ENCODE results near the gene GLRX2. TPM values are rescaled to one million over a fixed set of nuclear protein-coding genes. Genes with fewer than 3 reads are reported as not detected.
A peak's percentile ranks its signal among the peaks of the same experiment; 100 is the strongest.
"Not testable (repeated sequence)": the region's sequence is repeated elsewhere in the genome, so short reads cannot be mapped to it uniquely, and the experiment has no call there.

Gene GLRX2
- total RNA-seq, 1 experiment from 2014 or later: 25.8 TPM

- peak; percentile 29 to 41 for DNase-seq
- Histone ChIP-seq H3K4me3 (peak overlapping the region; percentile 95), H3K4me1 (no peaks in the 10 kb centered on the region), H3K27me3 (no peaks in the 10 kb centered on the region), H3K9me3 (replicated peaks) (no peaks in the 10 kb centered on the region), H3K36me3 (peaks cover 4% of the 10 kb centered on the region), H3K27ac (peak overlapping the region; percentile 96)
Observed at GRCh38 chr1:193060938-193061337, 44.3 kb downstream of the GLRX2 start.

- Histone ChIP-seq H3K36me3 (peaks cover 4% of the 10 kb centered on the region), H3K9me3 (replicated peaks) (no peaks in the 10 kb centered on the region), H3K27ac (peak overlapping the region; percentile 96), H3K4me1 (no peaks in the 10 kb centered on the region), H3K4me3 (peak overlapping the region; percentile 95), H3K27me3 (no peaks in the 10 kb centered on the region)
- peak in 1 of 2 experiments; percentile 15 for DNase-seq
Observed at GRCh38 chr1:193060406-193060805, 44.8 kb downstream of the GLRX2 start.

- Histone ChIP-seq H3K27ac (peak overlapping the region; percentile 96), H3K9me3 (replicated peaks) (no peaks in the 10 kb centered on the region), H3K4me3 (peak overlapping the region; percentile 95), H3K4me1 (no peaks in the 10 kb centered on the region), H3K36me3 (peaks cover 4% of the 10 kb centered on the region), H3K27me3 (no peaks in the 10 kb centered on the region)
- DNase-seq: no peak
Observed at GRCh38 chr1:193060115-193060403, 45.2 kb downstream of the GLRX2 start.

- H3K9me3 ChIP-seq (replicated peaks): no peaks in the 10 kb centered on the region
- H3K27ac ChIP-seq: peak within 1 kb of the TSS; percentile 96
- H3K27me3 ChIP-seq: no peaks in the 10 kb centered on the region
- no peaks in the 10 kb centered on the region for H3K4me1 ChIP-seq
- DNase-seq: peak; percentile 93 to 94
- peaks cover 4% of the 10 kb centered on the region for H3K36me3 ChIP-seq
- H3K4me3 ChIP-seq: peak within 1 kb of the TSS; percentile 95
Observed at GRCh38 chr1:193059282-193060114, 45.7 kb downstream of the GLRX2 start, which contains the start of the genes RO60 and UCHL5. Gene RO60, plus strand, starts transcription at chr1:193059612. Its CDS starts 9,443 bp downstream, at chr1:193069055. Gene UCHL5, minus strand, starts transcription at chr1:193059360. Its CDS starts 100 bp downstream, at chr1:193059260.

- Histone ChIP-seq H3K36me3 (peaks cover 4% of the 10 kb centered on the region), H3K4me3 (peak overlapping the region; percentile 95), H3K9me3 (replicated peaks) (no peaks in the 10 kb centered on the region), H3K27me3 (no peaks in the 10 kb centered on the region), H3K27ac (peak overlapping the region; percentile 96), H3K4me1 (no peaks in the 10 kb centered on the region)
- DNase-seq: peak; percentile 24 to 56
Observed at GRCh38 chr1:193058529-193059281, 46.5 kb downstream of the GLRX2 start.

- H3K27ac ChIP-seq: no peak overlapping the region
- no peak overlapping the region for H3K4me3 ChIP-seq
- no peaks in the 10 kb centered on the region for H3K9me3 ChIP-seq (replicated peaks)
- no peaks in the 10 kb centered on the region for H3K27me3 ChIP-seq
- DNase-seq: no peak
- H3K4me1 ChIP-seq: no peaks in the 10 kb centered on the region
- no peaks in the 10 kb centered on the region for H3K36me3 ChIP-seq
Observed at GRCh38 chr1:193054169-193054675, 51.0 kb downstream of the GLRX2 start.

GRCh38 chr1:193048913-193049312 lies 56.3 kb downstream of the GLRX2 start:
- H3K27me3 ChIP-seq; H3K9me3 ChIP-seq (replicated peaks); H3K4me1 ChIP-seq; H3K36me3 ChIP-seq; DNase-seq; H3K4me3 ChIP-seq; H3K27ac ChIP-seq: not testable (repeated sequence)

Other genes starting within 250 kb of the GLRX2 start
- 36.1 and 42.2 TPM in 2 replicates for gene UCHL5, start 46.1 kb downstream of the GLRX2 start, total RNA-seq (2014; rRNA removed; shearing (Covaris generic))
- gene RO60, start 45.8 kb downstream of the GLRX2 start, total RNA-seq (2014; rRNA removed; shearing (Covaris generic)): 80.9 and 91.9 TPM in 2 replicates
- 14.7 and 15.8 TPM in 2 replicates for gene CDC73, start 16.6 kb upstream of the GLRX2 start, total RNA-seq (2014; rRNA removed; shearing (Covaris generic))
- 0.81 and 1.5 TPM in 2 replicates for gene B3GALT2, start 81.2 kb upstream of the GLRX2 start, total RNA-seq (2014; rRNA removed; shearing (Covaris generic))

Data from SJCRH30 (cell line).